ENCODE results near the gene C15orf39. TPM values are rescaled to one million over a fixed set of nuclear protein-coding genes. Genes with fewer than 3 reads are reported as not detected.

Gene C15orf39
- total and polyA plus RNA-seq, 9 of the 15 experiments (the other 6 are each of a cell fraction or from before 2014, with no cell fraction given), result 0.31 to 29.8 (median 4.4) TPM

- TF ChIP-seq ZNF277 (CRISPR knock-in tag; IDR thresholded peaks at IDR 0.05; ENCODE audit: borderline replicate concordance) (no peak), NELFE (IDR thresholded peaks at IDR 0.05; ENCODE audit: insufficient read depth, insufficient read length) (no peak), ELF1 (tag; IDR thresholded peaks at IDR 0.05) (no peak), NCOA1 (IDR thresholded peaks at IDR 0.05; ENCODE audit: low read depth) (no peak; the same call in 1 of the 2 replicates), COPS2 (conservative IDR thresholded peaks at IDR 0.05) (no peak), HDGF (IDR thresholded peaks at IDR 0.05) (no peak), NR2F6 (CRISPR knock-in tag; IDR thresholded peaks at IDR 0.05) (no peak), NCOA4 (IDR thresholded peaks at IDR 0.05; ENCODE audit: partially characterized antibody) (no peak), ELK1 (CRISPR knock-in tag; IDR thresholded peaks at IDR 0.05) (no peak), HNRNPK (IDR thresholded peaks at IDR 0.05; ENCODE audit: low read depth, low read length, poor library complexity, severe bottlenecking) (no peak), PTTG1 (tag; IDR thresholded peaks at IDR 0.05; ENCODE audit: low read depth) (no peak)
- TF ChIP-seq, protein P1, sequence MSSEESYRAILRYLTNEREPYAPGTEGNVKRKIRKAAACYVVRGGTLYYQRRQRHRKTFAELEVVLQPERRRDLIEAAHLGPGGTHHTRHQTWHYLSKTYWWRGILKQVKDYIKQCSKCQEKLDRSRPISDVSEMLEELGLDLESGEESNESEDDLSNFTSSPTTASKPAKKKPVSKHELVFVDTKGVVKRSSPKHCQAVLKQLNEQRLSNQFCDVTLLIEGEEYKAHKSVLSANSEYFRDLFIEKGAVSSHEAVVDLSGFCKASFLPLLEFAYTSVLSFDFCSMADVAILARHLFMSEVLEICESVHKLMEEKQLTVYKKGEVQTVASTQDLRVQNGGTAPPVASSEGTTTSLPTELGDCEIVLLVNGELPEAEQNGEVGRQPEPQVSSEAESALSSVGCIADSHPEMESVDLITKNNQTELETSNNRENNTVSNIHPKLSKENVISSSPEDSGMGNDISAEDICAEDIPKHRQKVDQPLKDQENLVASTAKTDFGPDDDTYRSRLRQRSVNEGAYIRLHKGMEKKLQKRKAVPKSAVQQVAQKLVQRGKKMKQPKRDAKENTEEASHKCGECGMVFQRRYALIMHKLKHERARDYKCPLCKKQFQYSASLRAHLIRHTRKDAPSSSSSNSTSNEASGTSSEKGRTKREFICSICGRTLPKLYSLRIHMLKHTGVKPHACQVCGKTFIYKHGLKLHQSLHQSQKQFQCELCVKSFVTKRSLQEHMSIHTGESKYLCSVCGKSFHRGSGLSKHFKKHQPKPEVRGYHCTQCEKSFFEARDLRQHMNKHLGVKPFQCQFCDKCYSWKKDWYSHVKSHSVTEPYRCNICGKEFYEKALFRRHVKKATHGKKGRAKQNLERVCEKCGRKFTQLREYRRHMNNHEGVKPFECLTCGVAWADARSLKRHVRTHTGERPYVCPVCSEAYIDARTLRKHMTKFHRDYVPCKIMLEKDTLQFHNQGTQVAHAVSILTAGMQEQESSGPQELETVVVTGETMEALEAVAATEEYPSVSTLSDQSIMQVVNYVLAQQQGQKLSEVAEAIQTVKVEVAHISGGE (CRISPR knock-in tag; IDR thresholded peaks at IDR 0.05), result no peak
These were observed 23.3 kb upstream of the C15orf39 start (continued) for GRCh38 chr15:75178171-75178937.
